CD4-positive, alpha-beta T cell treated with Interleukin-17A for 4 hours (primary cell): ENCODE data around the gene CAPN3.

ENCODE experiments used
- DNase-seq: peaks from one replicate; pipeline ENCODE4 v3.0.0-alpha.2; 2020; ENCODE audit warnings: mixed read lengths

CAPN3 gene

DNA sequence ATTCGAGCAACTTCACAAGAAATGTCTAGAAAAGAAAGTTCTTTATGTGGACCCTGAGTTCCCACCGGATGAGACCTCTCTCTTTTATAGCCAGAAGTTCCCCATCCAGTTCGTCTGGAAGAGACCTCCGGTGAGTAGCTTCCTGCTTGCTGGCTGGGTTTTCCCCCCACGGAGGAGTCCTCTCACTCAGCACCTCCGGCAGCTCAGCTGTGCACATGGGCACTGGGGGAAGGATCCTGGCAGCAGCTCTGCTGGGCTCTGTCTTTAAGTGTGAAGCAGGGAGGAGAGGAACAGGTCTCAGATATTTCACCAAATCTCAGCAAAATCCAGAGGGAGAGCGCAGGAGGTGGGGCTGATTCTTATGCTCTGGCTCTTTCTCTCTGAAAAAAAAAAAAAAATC is 684 bp downstream of the CAPN3 start:
- DNase-seq: no peak

- no peak for DNase-seq
Measured at GRCh38 chr15:42360535-42361112, 1.3 kb downstream of the CAPN3 start.

DNA sequence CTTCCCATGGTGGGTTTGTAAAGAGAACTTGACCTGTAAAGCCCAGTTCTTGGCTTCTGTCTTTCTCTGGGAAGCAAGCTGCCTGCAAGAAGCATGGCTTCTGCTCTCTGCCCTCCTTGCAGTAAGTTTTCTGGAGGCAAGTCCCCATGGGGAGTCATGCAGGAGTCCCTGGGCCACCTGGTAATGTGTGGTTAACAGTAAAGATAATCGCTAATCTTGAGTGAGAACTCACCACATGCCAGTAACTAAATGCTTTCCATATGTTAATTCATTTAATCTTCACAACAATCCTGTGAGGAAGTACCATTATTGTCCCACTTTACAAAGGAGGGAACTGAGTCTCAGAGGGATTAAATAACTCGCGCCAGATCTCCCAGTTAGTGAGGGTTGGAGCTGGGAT is 4.2 kb downstream of the CAPN3 start:
- no peak for DNase-seq

DNA sequence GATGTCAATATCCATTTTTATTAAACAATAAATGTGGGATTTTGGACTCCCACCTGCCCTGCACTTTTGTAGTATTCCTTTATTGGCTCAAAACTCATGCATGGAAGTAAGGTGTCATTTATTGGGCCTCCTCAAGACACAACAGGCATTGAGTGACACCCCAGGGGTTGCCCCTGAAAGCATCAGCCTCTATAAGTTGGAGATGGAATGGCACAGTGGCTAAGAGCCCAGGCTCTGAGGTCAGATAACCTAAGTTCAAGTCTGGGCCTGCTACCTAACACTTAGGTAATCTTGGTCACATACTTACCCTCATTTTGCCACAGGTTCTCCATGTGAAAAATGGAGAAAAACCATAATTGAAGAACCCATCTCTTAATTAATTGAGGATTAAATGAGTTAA is 4.6 kb downstream of the CAPN3 start:
- no peak for DNase-seq

DNA sequence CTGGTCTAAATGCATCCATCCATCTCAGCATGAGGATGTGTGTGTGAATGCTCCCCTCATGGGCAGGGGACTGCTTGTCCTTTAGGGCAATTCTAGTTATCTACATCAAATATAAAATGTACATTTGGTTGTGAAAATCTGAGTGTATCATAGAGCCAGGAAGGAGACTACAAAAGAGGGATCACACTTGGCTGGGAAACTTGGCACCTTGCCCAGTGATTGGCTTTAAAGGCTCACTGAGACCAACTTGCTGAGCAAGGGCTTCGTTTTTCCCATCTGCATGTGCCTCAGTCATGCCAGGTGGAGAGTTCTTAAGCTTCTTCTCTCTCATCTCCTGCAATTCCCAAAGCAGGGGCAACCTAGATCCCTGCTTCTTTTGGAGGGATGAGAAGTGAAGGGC is 5.2 kb downstream of the CAPN3 start:
- DNase-seq: no peak

- no peak for DNase-seq
Measured at GRCh38 chr15:42365921-42366550, 6.7 kb downstream of the CAPN3 start.

DNA sequence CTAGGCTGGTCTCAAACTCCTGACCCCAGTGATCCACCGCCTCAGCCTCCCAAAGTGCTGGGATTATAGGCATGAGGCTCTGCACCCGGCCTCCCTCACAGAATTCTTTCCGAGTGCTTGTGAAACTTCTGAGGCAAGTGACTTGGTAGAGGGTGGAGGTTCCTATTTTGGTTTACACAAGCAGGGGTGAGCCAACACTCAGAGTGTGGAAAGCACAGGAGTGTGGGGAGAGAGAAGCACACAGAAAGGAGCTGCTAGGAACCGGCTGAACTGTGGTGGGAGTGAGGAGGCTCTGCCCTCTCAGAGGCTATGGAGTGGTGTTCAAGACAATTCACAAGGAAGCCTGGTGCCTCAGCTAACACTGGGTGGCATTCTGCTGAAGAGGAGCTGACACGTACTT is 7.7 kb downstream of the CAPN3 start:
- DNase-seq: no peak

GRCh38 chr15:42368096-42368495 is 8.8 kb downstream of the CAPN3 start:
- DNase-seq: no peak

GRCh38 chr15:42371096-42371495 is 11.8 kb downstream of the CAPN3 start:
- no peak for DNase-seq

- no peak for DNase-seq
Measured at GRCh38 chr15:42373274-42373673, 14.0 kb downstream of the CAPN3 start.

GRCh38 chr15:42373936-42374335 is 14.6 kb downstream of the CAPN3 start:
- no peak for DNase-seq

GRCh38 chr15:42374810-42375209 is 15.5 kb downstream of the CAPN3 start:
- DNase-seq: no peak

GRCh38 chr15:42375252-42375651 is 16.0 kb downstream of the CAPN3 start:
- no peak for DNase-seq

DNA sequence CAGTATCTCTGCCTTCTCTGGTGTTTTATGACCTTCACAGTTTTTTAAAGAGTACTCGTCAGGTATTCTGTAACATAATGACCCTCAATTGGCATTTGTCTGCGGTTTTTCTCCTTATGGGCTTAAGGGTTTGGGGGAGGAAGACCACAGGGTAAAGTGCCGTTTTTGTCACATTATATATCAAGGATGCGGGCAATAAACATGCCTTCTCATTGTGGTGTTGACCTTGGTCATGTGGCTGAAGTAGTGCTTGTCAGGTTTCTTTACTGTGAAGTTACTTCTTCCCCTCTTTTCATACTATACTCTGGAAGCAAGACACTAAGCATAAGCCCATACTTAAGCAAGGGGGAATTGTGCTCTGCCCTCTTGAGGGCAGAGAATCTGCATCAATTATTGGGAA is 16.6 kb downstream of the CAPN3 start:
- no peak for DNase-seq

DNA sequence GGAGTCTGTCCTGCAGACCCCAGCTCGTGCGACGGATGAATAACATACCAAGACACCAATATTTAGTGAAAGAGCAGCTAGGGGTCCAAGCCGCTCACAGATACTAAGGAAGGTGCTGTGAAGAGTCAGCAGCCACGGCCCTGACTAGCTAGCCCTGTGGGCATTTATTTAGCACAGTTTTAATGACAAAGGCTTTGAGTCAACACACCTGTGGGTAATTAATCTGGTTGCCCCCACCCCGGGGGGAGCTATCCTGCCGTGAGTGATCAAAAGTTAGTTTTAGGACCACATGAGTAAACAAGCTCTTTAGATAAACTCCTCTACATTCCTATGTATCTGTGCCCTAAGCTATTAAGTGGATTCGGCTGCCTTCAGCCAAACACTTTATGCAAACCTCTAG is 18.7 kb downstream of the CAPN3 start:
- DNase-seq: no peak

DNA sequence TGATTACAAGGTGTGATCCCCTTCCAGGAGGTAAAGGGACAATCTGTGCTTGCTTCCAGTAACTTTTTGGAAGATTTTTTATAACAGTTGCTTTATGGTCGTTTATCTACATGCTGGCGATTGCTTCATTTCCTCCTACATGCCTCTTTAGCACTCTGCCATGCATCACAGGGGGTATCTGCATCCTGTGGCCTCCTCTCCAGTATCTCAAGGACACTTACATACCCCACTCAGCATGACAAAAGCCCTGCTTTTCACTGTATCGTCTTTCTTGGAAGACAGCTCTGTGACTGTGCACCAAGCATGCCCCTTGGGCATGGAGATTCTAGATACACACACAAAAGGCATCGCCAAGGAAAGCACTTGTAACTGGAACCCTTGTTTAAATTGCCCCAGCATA is 25.3 kb downstream of the CAPN3 start:
- no peak for DNase-seq

DNA sequence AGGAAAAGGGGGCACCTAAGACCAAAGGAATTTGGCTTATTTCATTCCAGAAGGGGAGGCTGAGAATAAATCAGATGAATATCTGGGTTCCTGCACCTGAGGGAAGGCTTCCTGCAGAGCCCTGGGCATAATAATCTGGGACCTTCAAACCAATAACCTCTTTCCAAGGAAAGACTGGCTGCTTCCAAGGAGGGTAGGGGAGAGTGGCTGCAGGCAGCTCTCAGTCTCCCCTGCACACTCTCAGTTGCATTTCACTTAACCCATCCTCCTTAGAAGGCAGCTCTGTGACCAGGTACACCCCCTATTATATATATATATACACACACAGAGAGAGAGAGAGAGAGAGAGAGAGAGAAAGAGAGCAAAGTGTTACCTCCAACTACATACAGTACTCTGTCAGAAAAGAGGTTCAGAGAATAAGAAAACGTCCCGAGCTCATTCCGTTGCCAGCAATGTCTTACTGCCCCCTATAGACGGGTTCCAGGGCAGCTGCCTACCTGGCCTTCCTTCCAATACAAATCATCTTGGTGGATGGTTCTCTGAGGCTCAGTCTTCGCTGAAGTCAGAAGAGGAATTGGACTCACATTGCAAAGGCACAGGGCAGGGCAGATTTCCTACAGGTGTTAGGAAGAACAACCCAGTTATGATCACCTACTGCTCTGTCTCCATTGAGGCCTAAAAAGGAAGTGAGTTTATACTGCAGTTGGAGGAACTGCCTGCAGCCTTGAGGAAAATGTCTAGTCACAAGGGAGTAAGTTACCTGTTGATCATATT is 26.1 kb downstream of the CAPN3 start:
- no peak for DNase-seq

GRCh38 chr15:42385980-42386700 is 26.8 kb downstream of the CAPN3 start:
- no peak for DNase-seq

DNA sequence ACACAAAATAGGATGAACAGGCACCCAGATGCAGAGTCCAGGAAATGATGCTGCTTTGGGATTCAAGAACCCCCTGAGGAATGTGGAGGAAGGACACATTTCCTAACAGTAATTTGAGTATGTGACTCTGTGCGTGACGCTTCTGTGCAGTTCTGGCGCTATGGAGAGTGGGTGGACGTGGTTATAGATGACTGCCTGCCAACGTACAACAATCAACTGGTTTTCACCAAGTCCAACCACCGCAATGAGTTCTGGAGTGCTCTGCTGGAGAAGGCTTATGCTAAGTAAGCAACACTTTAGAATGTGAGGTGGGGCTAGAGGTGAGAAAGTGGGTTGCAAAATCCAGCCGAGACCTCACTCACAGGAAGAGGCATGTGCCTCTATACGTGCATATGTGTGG is 28.3 kb downstream of the CAPN3 start:
- no peak for DNase-seq

GRCh38 chr15:42392309-42393024 is 33.2 kb downstream of the CAPN3 start:
- no peak for DNase-seq

GRCh38 chr15:42394106-42394505 is 34.8 kb downstream of the CAPN3 start:
- DNase-seq: no peak

GRCh38 chr15:42395838-42396237 is 36.5 kb downstream of the CAPN3 start:
- no peak for DNase-seq
